ENCODE data around the gene HECA. TPM values are rescaled to one million over a fixed set of nuclear protein-coding genes. Genes with fewer than 3 reads are reported as not detected.

HECA gene
- total and polyA plus RNA-seq, 2 donors (not counting 1 experiment from before 2014, with no cell fraction given), result 13.0 to 26.6 TPM

- H3K9me3 ChIP-seq (ENCODE audit: control insufficient read depth, insufficient read depth, low read depth, low read length), result no peaks in the 10 kb centered on the region
- no peaks in the 10 kb centered on the region for H3K36me3 ChIP-seq (ENCODE audit: control insufficient read depth, insufficient read depth, low read length)
- H3K4me3 ChIP-seq (replicated peaks in 1 of 4; ENCODE audit: control extremely low read depth in 1 of 4, insufficient read depth in 1 of 4, low read depth in 3 of 4, low read length in 4 of 4), result no peak overlapping the region
- no peak overlapping the region for H3K9ac ChIP-seq (ENCODE audit: insufficient read depth, low read length)
- H3K27ac ChIP-seq (ENCODE audit: insufficient read depth, low read length), result no peak overlapping the region
- H3K79me2 ChIP-seq (ENCODE audit: control insufficient read depth, insufficient read depth, low read length), result no peaks in the 10 kb centered on the region
- H3K27me3 ChIP-seq (ENCODE audit: control insufficient read depth, insufficient read depth, low read length), result no peaks in the 10 kb centered on the region
- TF ChIP-seq CTCF (conservative IDR thresholded peaks at IDR 0.05 in 1 of 2, IDR thresholded peaks at IDR 0.05 in 1 of 2; ENCODE audit: low read depth in 1 of 2, low read length in 2 of 2) (no peak), EZH2 (IDR thresholded peaks at IDR 0.05; ENCODE audit: low read length, missing control alignments) (no peak)
- H3K4me1 ChIP-seq (ENCODE audit: control insufficient read depth, extremely low read depth, insufficient read depth, low read length), result no peaks in the 10 kb centered on the region
- no peak overlapping the region for H2AFZ ChIP-seq (ENCODE audit: low read length)
- no peak for DNase-seq (ENCODE audit: low read depth in 2 of 2)
- no peak overlapping the region for H3K4me2 ChIP-seq (ENCODE audit: extremely low read depth, insufficient read depth, low read length)
- no peaks in the 10 kb centered on the region for H4K20me1 ChIP-seq (ENCODE audit: control insufficient read depth, extremely low read depth, insufficient read depth, low read length)
Observed at GRCh38 chr6:139186242-139186641, 51.4 kb downstream of the HECA start.

GRCh38 chr6:139186692-139187091 lies 51.8 kb downstream of the HECA start:
- Histone ChIP-seq H3K4me1 (ENCODE audit: control insufficient read depth, extremely low read depth, insufficient read depth, low read length) (no peaks in the 10 kb centered on the region), H3K79me2 (ENCODE audit: control insufficient read depth, insufficient read depth, low read length) (no peaks in the 10 kb centered on the region), H3K36me3 (ENCODE audit: control insufficient read depth, insufficient read depth, low read length) (no peaks in the 10 kb centered on the region), H3K27ac (ENCODE audit: insufficient read depth, low read length) (no peak overlapping the region), H3K9ac (ENCODE audit: insufficient read depth, low read length) (no peak overlapping the region), H4K20me1 (ENCODE audit: control insufficient read depth, extremely low read depth, insufficient read depth, low read length) (no peaks in the 10 kb centered on the region), H3K27me3 (ENCODE audit: control insufficient read depth, insufficient read depth, low read length) (no peaks in the 10 kb centered on the region), H2AFZ (ENCODE audit: low read length) (no peak overlapping the region), H3K4me2 (ENCODE audit: extremely low read depth, insufficient read depth, low read length) (no peak overlapping the region), H3K4me3 (replicated peaks in 1 of 4; ENCODE audit: control extremely low read depth in 1 of 4, insufficient read depth in 1 of 4, low read depth in 3 of 4, low read length in 4 of 4) (no peak overlapping the region), H3K9me3 (ENCODE audit: control insufficient read depth, insufficient read depth, low read depth, low read length) (no peaks in the 10 kb centered on the region)
- no peak for DNase-seq (ENCODE audit: low read depth in 2 of 2)
- no peak for TF ChIP-seq CTCF (conservative IDR thresholded peaks at IDR 0.05 in 1 of 2, IDR thresholded peaks at IDR 0.05 in 1 of 2; ENCODE audit: low read depth in 1 of 2, low read length in 2 of 2)
- TF ChIP-seq EZH2 (IDR thresholded peaks at IDR 0.05; ENCODE audit: low read length, missing control alignments), result no peak

- no peaks in the 10 kb centered on the region for H3K4me1 ChIP-seq (ENCODE audit: control insufficient read depth, extremely low read depth, insufficient read depth, low read length)
- TF ChIP-seq CTCF (conservative IDR thresholded peaks at IDR 0.05 in 1 of 2, IDR thresholded peaks at IDR 0.05 in 1 of 2; ENCODE audit: low read depth in 1 of 2, low read length in 2 of 2) (no peak), EZH2 (IDR thresholded peaks at IDR 0.05; ENCODE audit: low read length, missing control alignments) (no peak)
- no peak overlapping the region for H3K4me2 ChIP-seq (ENCODE audit: extremely low read depth, insufficient read depth, low read length)
- H3K79me2 ChIP-seq (ENCODE audit: control insufficient read depth, insufficient read depth, low read length), result no peaks in the 10 kb centered on the region
- H3K36me3 ChIP-seq (ENCODE audit: control insufficient read depth, insufficient read depth, low read length), result no peaks in the 10 kb centered on the region
- no peaks in the 10 kb centered on the region for H3K27me3 ChIP-seq (ENCODE audit: control insufficient read depth, insufficient read depth, low read length)
- H3K27ac ChIP-seq (ENCODE audit: insufficient read depth, low read length), result no peak overlapping the region
- no peak overlapping the region for H2AFZ ChIP-seq (ENCODE audit: low read length)
- DNase-seq (ENCODE audit: low read depth in 2 of 2), result no peak
- H3K9me3 ChIP-seq (ENCODE audit: control insufficient read depth, insufficient read depth, low read depth, low read length), result no peaks in the 10 kb centered on the region
- H3K9ac ChIP-seq (ENCODE audit: insufficient read depth, low read length), result no peak overlapping the region
- no peak overlapping the region for H3K4me3 ChIP-seq (replicated peaks in 1 of 4; ENCODE audit: control extremely low read depth in 1 of 4, insufficient read depth in 1 of 4, low read depth in 3 of 4, low read length in 4 of 4)
- no peaks in the 10 kb centered on the region for H4K20me1 ChIP-seq (ENCODE audit: control insufficient read depth, extremely low read depth, insufficient read depth, low read length)
Observed at GRCh38 chr6:139187489-139187888, 52.6 kb downstream of the HECA start.
